HepG2 (cell line): ENCODE measurements around the gene PDHA1. TPM values are rescaled to one million over a fixed set of nuclear protein-coding genes. Genes with fewer than 3 reads are reported as not detected.
A peak's percentile ranks its signal among the peaks of the same experiment; 100 is the strongest.

ENCODE experiments used
- ATAC-seq: fragments of 200-7000 bp; cut with Tn5 transposase; 3 replicates; pipeline ENCODE4 v1.9.1; 2020; ENCODE audit warnings: mild to moderate bottlenecking, moderate library complexity
- BruUV-seq: library from RNA; stranded (reverse); fragments of 400-500 nt; replicated peaks from 2 replicates; lab custom pipeline; 2021; lab: Mats Ljungman, UMichigan
- CTCF ChIA-PET: fragments of 300-600 bp; formaldehyde crosslinking; extraction: SDS; loops from one replicate; lab custom pipeline; 2021; ENCODE audit warnings: low total read pairs, inconsistent platforms, low intra/inter-chr PET ratio; lab: Yijun Ruan, JAX
- POLR2A ChIA-PET: fragments of 350-600 bp; sonication (Branson Sonifier 250); formaldehyde crosslinking; loops from one replicate; lab custom pipeline; 2020; ENCODE audit warnings: antibody characterized with exemption, inconsistent platforms; lab: Yijun Ruan, JAX
- DNase-seq: peaks from one replicate; pipeline ENCODE4 v3.0.0-alpha.2; 2015; ENCODE audit warnings: low spot score
- FAIRE-seq: peaks from 3 replicates; lab custom pipeline; 2011; peaks lifted over from hg19 to GRCh38; lab: Jason Lieb, UNC
- H2AFZ ChIP-seq: one replicate; pipeline ENCODE4 v1.6.1; 2011; ENCODE audit warnings: low read length, inconsistent platforms
- H3K27ac ChIP-seq: fragments of 300-600 bp; 3 replicates; pipeline ENCODE4 v1.8.0; 2011; ENCODE audit warnings: mixed run types, mild to moderate bottlenecking, mixed read lengths, low read length, inconsistent platforms; ENCODE audit not compliant: insufficient read depth; ENCODE audit errors: extremely low read length
- H3K27me3 ChIP-seq, 2 experiments: fragments of 200-600 bp in 1 of 2; 2 replicates in 1 of 2; 3 replicates in 1 of 2; pipeline versions ENCODE4 v1.6.0 to v1.8.0; 2011; ENCODE audit warnings: low read length in 2 of 2, mild to moderate bottlenecking in 2 of 2, moderate library complexity in 2 of 2, inconsistent platforms in 1 of 2; ENCODE audit not compliant: insufficient read depth in 2 of 2, control insufficient read depth in 1 of 2
- H3K36me3 ChIP-seq, 2 experiments: fragments of 200-600 bp in 1 of 2; replicated peaks in 1 of 2; 2 replicates in 1 of 2; 3 replicates in 1 of 2; pipeline versions ENCODE4 v1.5.1 to v1.8.0; 2011; ENCODE audit warnings: low read length in 2 of 2, inconsistent platforms in 1 of 2; ENCODE audit not compliant: insufficient read depth in 2 of 2, control insufficient read depth in 1 of 2
- H3K4me1 ChIP-seq: 2 replicates; pipeline ENCODE4 v1.5.1; 2012; ENCODE audit warnings: low read length, inconsistent platforms; ENCODE audit not compliant: insufficient read depth
- H3K4me2 ChIP-seq: 2 replicates; pipeline ENCODE4 v1.6.0; 2011; ENCODE audit warnings: low read depth, low read length, inconsistent platforms
- H3K4me3 ChIP-seq, 3 experiments: fragments of 200-600 bp in 1 of 3; sonication (generic), shearing (Covaris generic) in 1 of 3; replicated peaks in 1 of 3; 2 replicates each; pipeline ENCODE4 v1.5.1; 2011 to 2016; ENCODE audit warnings: low read length in 3 of 3, inconsistent platforms in 2 of 3, low read depth in 2 of 3, mild to moderate bottlenecking in 2 of 3, control low read depth in 1 of 3, mixed read lengths in 1 of 3; ENCODE audit not compliant: insufficient read depth in 1 of 3
- H3K79me2 ChIP-seq: one replicate; pipeline ENCODE4 v1.6.1; 2011; ENCODE audit warnings: low read length, inconsistent platforms; ENCODE audit not compliant: insufficient read depth
- H3K9ac ChIP-seq: 2 replicates; pipeline ENCODE4 v1.6.0; 2011; ENCODE audit warnings: mild to moderate bottlenecking, low read depth, low read length, inconsistent platforms; ENCODE audit not compliant: insufficient read depth
- H3K9me3 ChIP-seq: 2 replicates; pipeline ENCODE4 v1.5.1; 2012; ENCODE audit warnings: mild to moderate bottlenecking, low read length
- H4K20me1 ChIP-seq: 2 replicates; pipeline ENCODE4 v1.6.0; 2011; ENCODE audit warnings: inconsistent platforms, mild to moderate bottlenecking, low read length, moderate library complexity; ENCODE audit not compliant: insufficient read depth
- ATF4 ChIP-seq, 2 experiments: fragments of 450-650 bp in 1 of 2; sonication (generic) in 1 of 2; formaldehyde crosslinking; IDR thresholded peaks; 2 replicates each; pipeline versions ENCODE4 v1.5.0 to v1.8.0; 2020 to 2022; ENCODE audit warnings: mild to moderate bottlenecking in 1 of 2, missing genetic modification reagents in 1 of 2
- CHD4 ChIP-seq: fragments of 200-600 bp; sonication (generic); IDR thresholded peaks from 2 replicates; pipeline ENCODE4 v1.7.0; 2017; ENCODE audit warnings: mild to moderate bottlenecking, low read length, borderline replicate concordance
- FOXA3 ChIP-seq: IDR thresholded peaks from 2 replicates; pipeline ENCODE4 v1.6.1; 2016; ENCODE audit warnings: missing genetic modification reagents, missing compliant biosample characterization
- NFE2 ChIP-seq: sonication (generic); formaldehyde crosslinking; IDR thresholded peaks from 2 replicates; pipeline ENCODE4 v1.4.0; 2020; ENCODE audit warnings: missing genetic modification reagents
- PRPF4 ChIP-seq: fragments of 200-400 bp; formaldehyde crosslinking; IDR thresholded peaks from 2 replicates; pipeline ENCODE4 v1.6.1; 2016; ENCODE audit warnings: low read length, low read depth; ENCODE audit not compliant: poor library complexity, severe bottlenecking
- ZMAT3 ChIP-seq: sonication (generic); formaldehyde crosslinking; conservative IDR thresholded peaks from 2 replicates; pipeline ENCODE4 v1.7.0; 2021; ENCODE audit warnings: missing genetic modification reagents
- ZNF567 ChIP-seq: sonication (generic); formaldehyde crosslinking; IDR thresholded peaks from 2 replicates; pipeline ENCODE4 v1.8.1; 2023; ENCODE audit warnings: mild to moderate bottlenecking, missing genetic modification reagents, borderline replicate concordance
- ZNF713 ChIP-seq: sonication (generic); formaldehyde crosslinking; IDR thresholded peaks from 2 replicates; pipeline ENCODE4 v1.4.0; 2020; ENCODE audit warnings: mild to moderate bottlenecking, missing genetic modification reagents
- WGBS: methylation state at CpG from one replicate; pipeline ENCODE4 v1.1.6; 2017; ENCODE audit warnings: low lambda C conversion rate; 5-methylcytosine and 5-hydroxymethylcytosine counted together
- in situ Hi-C: cut with HindIII; loops from 2 replicates; pipeline ENCODE4 v1.10.0; 2017; ENCODE audit warnings: low pct_unique_long_range_greater_than_20kb; ENCODE audit not compliant: extremely low pct_ligation_motif_present
- intact Hi-C: fragments of 100-400 bp; cut with micrococcal nuclease; formaldehyde crosslinking; loops from one replicate; pipeline ENCODE4 v1.10.0; 2022; ENCODE audit not compliant: unreplicated experiment
- polyA plus RNA-seq, 8 experiments: library from polyadenylated mRNA; depleted of rRNA in 3 of 8; stranded (reverse) in 7 of 8; unstranded in 1 of 8; fragments of >200 nt; fragmentation: Illumina TruSeq in 4 of 8; extraction: Trizol in 4 of 8; gene quantifications; 2 replicates each; pipeline versions ENCODE4 v1.2.1 to v1.2.3, GENCODE V29; 2011 to 2016; ENCODE audit warnings: low read depth in 4 of 8, missing spikeins in 1 of 8, mixed read lengths in 1 of 8; ENCODE audit not compliant: insufficient read depth in 1 of 8
- total RNA-seq, 5 experiments: library from RNA; depleted of rRNA; stranded (reverse); fragments of >200 nt; fragmentation: Illumina TruSeq; extraction: Trizol; gene quantifications; 2 replicates each; pipeline ENCODE4 v1.2.3, GENCODE V29; 2016; ENCODE audit warnings: low read depth in 1 of 5
- TF ChIP-seq, protein P1 (sequence below): sonication (generic); formaldehyde crosslinking; IDR thresholded peaks from 2 replicates; pipeline ENCODE4 v1.4.0; 2020; ENCODE audit warnings: low read depth, mild to moderate bottlenecking, missing genetic modification reagents

The PDHA1 gene
- total and polyA plus RNA-seq, 2 of the 13 experiments (the other 11 are each of a cell fraction or from before 2014, with no cell fraction given), result 177 to 249 TPM

DNA sequence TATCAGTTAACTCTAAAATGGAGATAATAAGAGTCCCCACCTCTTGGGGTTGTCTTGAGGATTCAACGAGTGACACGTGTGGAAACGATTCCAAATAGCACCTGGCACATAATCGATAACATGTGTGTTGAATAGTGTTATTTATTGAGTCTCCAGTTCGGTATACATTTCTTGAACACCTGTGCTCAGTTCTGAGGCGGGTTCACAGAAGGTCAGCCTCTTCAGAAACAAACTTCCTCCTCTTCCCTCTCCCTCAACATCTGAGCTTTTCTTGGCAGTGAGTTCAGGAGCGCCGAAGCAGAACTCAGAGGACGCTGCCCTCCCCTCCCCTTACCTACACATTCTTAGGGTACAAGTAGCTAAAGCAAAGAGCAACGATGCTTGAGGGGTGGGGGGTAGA, 934 bp downstream of the PDHA1 start:
- intact Hi-C loops, result no loop called here
- Histone ChIP-seq H3K79me2 (peaks cover 31% of the 10 kb centered on the region), H3K4me3 (peak overlapping the region; percentile 70 to 87 (median 81)), H3K4me2 (peak overlapping the region; percentile 75), H3K4me1 (0 out of 2 replicates have a peak, but pooled peaks cover 14% of the 10 kb centered on the region), H3K27me3 (no peaks in the 10 kb centered on the region; a peak in 1 of 5 replicates), H3K9me3 (no peaks in the 10 kb centered on the region), H3K9ac (peak overlapping the region; percentile 77), H3K27ac (no peak overlapping the region), H2AFZ (no peak overlapping the region), H3K36me3 (peaks cover 0 to under 1% of the 10 kb centered on the region in 2 experiments; a peak in 1 of 5 replicates), H4K20me1 (no peaks in the 10 kb centered on the region)
- ATAC-seq (no peak), DNase-seq (no peak), FAIRE-seq (no peak)
- TF ChIP-seq CHD4 (no peak), ZNF567 (no peak), ATF4 (CRISPR knock-in tag; IDR thresholded peaks at IDR 0.05) (no peak), NFE2 (CRISPR knock-in tag) (no peak), ZNF713 (CRISPR knock-in tag) (no peak), FOXA3 (CRISPR knock-in tag) (no peak), PRPF4 (no peak), ZMAT3 (CRISPR knock-in tag) (no peak)
- TF ChIP-seq, protein P1, sequence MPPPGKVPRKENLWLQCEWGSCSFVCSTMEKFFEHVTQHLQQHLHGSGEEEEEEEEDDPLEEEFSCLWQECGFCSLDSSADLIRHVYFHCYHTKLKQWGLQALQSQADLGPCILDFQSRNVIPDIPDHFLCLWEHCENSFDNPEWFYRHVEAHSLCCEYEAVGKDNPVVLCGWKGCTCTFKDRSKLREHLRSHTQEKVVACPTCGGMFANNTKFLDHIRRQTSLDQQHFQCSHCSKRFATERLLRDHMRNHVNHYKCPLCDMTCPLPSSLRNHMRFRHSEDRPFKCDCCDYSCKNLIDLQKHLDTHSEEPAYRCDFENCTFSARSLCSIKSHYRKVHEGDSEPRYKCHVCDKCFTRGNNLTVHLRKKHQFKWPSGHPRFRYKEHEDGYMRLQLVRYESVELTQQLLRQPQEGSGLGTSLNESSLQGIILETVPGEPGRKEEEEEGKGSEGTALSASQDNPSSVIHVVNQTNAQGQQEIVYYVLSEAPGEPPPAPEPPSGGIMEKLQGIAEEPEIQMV, result no peak
- in situ Hi-C loops, result loop anchor here (25.0 kb wide), 1 partner anchor 407 kb away; no protein-coding TSS in a partner anchor
- no TSS peak for BruUV-seq
- ChIA-PET POLR2A (no interaction called here), CTCF (no interaction called here)
- 4% methylated on average over 10 of the region's 10 CpGs for WGBS
